ENCODE data around the gene ART4.

Gene ART4

GRCh38 chr12:14843425-14843887 is at the start of gene ART4:
ART4 (minus strand) TSS chr12:14843526; CDS start chr12:14843113, 413 bp downstream.
- DNase-seq: no peak

GRCh38 chr12:14892726-14893505 is 49.6 kb upstream of the ART4 start:
- no peak for DNase-seq

GRCh38 chr12:14890701-14891100 is 47.4 kb upstream of the ART4 start:
- no peak for DNase-seq

- DNase-seq: no peak
Measured at GRCh38 chr12:14886271-14886670, 42.9 kb upstream of the ART4 start.

- peak; percentile 10 for DNase-seq
Measured at GRCh38 chr12:14885718-14886221, 42.4 kb upstream of the ART4 start, which contains the start of gene MGP. MGP (minus strand) TSS chr12:14885854; CDS start chr12:14885791, 63 bp downstream.

GRCh38 chr12:14884458-14884878 is 41.1 kb upstream of the ART4 start:
- DNase-seq: peak; percentile 57

GRCh38 chr12:14883686-14884085 is 40.4 kb upstream of the ART4 start:
- DNase-seq: no peak

GRCh38 chr12:14880890-14881453 is 37.6 kb upstream of the ART4 start:
- DNase-seq: no peak

GRCh38 chr12:14879222-14879933 is 36.1 kb upstream of the ART4 start:
- DNase-seq: no peak

- DNase-seq: no peak
Measured at GRCh38 chr12:14878488-14878887, 35.2 kb upstream of the ART4 start.

GRCh38 chr12:14876833-14877232 is 33.5 kb upstream of the ART4 start:
- no peak for DNase-seq

GRCh38 chr12:14874882-14875281 is 31.6 kb upstream of the ART4 start:
- peak; percentile 45 for DNase-seq

- no peak for DNase-seq
Measured at GRCh38 chr12:14873440-14874185, 30.3 kb upstream of the ART4 start.

GRCh38 chr12:14871886-14872285 is 28.6 kb upstream of the ART4 start:
- no peak for DNase-seq

GRCh38 chr12:14871247-14871646 is 27.9 kb upstream of the ART4 start:
- no peak for DNase-seq

GRCh38 chr12:14868916-14869506 is 25.7 kb upstream of the ART4 start:
- peak; percentile 25 for DNase-seq

- no peak for DNase-seq
Measured at GRCh38 chr12:14860490-14860889, 17.2 kb upstream of the ART4 start.

- DNase-seq: no peak
Measured at GRCh38 chr12:14858513-14858912, 15.2 kb upstream of the ART4 start.

- peak; percentile 23 for DNase-seq
Measured at GRCh38 chr12:14854586-14855183, 11.4 kb upstream of the ART4 start.

GRCh38 chr12:14853961-14854360 is 10.6 kb upstream of the ART4 start:
- DNase-seq: no peak

GRCh38 chr12:14852880-14853279 is 9.6 kb upstream of the ART4 start:
- DNase-seq: no peak
